H1 (cell line): Measurements from ENCODE around the gene CMTR1. TPM values are rescaled to one million over a fixed set of nuclear protein-coding genes. Genes with fewer than 3 reads are reported as not detected.

Experiments
- CTCF ChIA-PET: fragments of 300-600 bp; sonication (Branson Sonifier 250); formaldehyde crosslinking; loops from one replicate; lab custom pipeline; 2021; ENCODE audit not compliant: partially characterized antibody; lab: Charles Lee
- POLR2A ChIA-PET: fragments of 300-600 bp; sonication (Branson Sonifier 250); formaldehyde crosslinking; loops from one replicate; lab custom pipeline; 2021; ENCODE audit warnings: inconsistent platforms; ENCODE audit not compliant: partially characterized antibody; lab: Charles Lee
- DNase-seq, 2 experiments: peaks; one replicate each; pipeline versions ENCODE4 v3.0.0 to v3.0.0-alpha.2; 2010 to 2022; ENCODE audit warnings: low spot score in 2 of 2, low read depth in 1 of 2, mixed read lengths in 1 of 2
- FAIRE-seq: peaks from 2 replicates; lab custom pipeline; 2011; peaks lifted over from hg19 to GRCh38; lab: Jason Lieb, UNC
- H2AFZ ChIP-seq: 2 replicates; pipeline ENCODE4 v1.8.1; 2012; ENCODE audit warnings: low read length, inconsistent platforms
- H2AK5ac ChIP-seq: 2 replicates; pipeline ENCODE4 v1.6.1; 2013; ENCODE audit warnings: low read depth, low read length
- H2BK120ac ChIP-seq: replicated peaks from 2 replicates; pipeline ENCODE3; 2013; ENCODE audit warnings: low read depth, low read length, inconsistent platforms
- H2BK12ac ChIP-seq: 2 replicates; pipeline ENCODE4 v1.6.1; 2013; ENCODE audit warnings: low read depth, low read length
- H2BK15ac ChIP-seq: 2 replicates; pipeline ENCODE4 v1.6.1; 2013; ENCODE audit warnings: low read length
- H2BK20ac ChIP-seq: 2 replicates; pipeline ENCODE4 v1.6.1; 2013; ENCODE audit warnings: low read length
- H2BK5ac ChIP-seq: 2 replicates; pipeline ENCODE4 v1.6.1; 2013; ENCODE audit warnings: low read depth, low read length
- H3K14ac ChIP-seq: 2 replicates; pipeline ENCODE4 v1.6.1; 2013; ENCODE audit warnings: inconsistent platforms; ENCODE audit not compliant: insufficient read length
- H3K18ac ChIP-seq: 2 replicates; pipeline ENCODE4 v1.6.1; 2013; ENCODE audit warnings: low read length; ENCODE audit errors: extremely low read depth
- H3K23ac ChIP-seq: 2 replicates; pipeline ENCODE4 v1.6.1; 2013; ENCODE audit warnings: inconsistent platforms; ENCODE audit not compliant: insufficient read length
- H3K23me2 ChIP-seq: 2 replicates; pipeline ENCODE4 v1.6.1; 2013; ENCODE audit warnings: low read depth, low read length
- H3K27ac ChIP-seq: 2 replicates; pipeline ENCODE4 v1.6.1; 2011; ENCODE audit warnings: low read depth, low read length, inconsistent platforms
- H3K27me3 ChIP-seq, 4 experiments: replicated peaks in 1 of 4; 1 replicate in 1 of 4; 2 replicates in 3 of 4; pipeline versions ENCODE4 v1.6.1 to v1.8.1; 2011 to 2013; ENCODE audit warnings: low read length in 3 of 4, mild to moderate bottlenecking in 3 of 4, inconsistent platforms in 2 of 4, mixed read lengths in 2 of 4, moderate library complexity in 1 of 4; ENCODE audit not compliant: control insufficient read depth in 3 of 4, insufficient read depth in 3 of 4; ENCODE audit errors: extremely low read depth in 1 of 4
- H3K36me3 ChIP-seq, 4 experiments: 2 replicates each; pipeline versions ENCODE4 v1.6.1 to v1.8.1; 2011 to 2013; ENCODE audit warnings: mild to moderate bottlenecking in 4 of 4, low read length in 3 of 4, moderate library complexity in 2 of 4, control low read depth in 1 of 4, inconsistent platforms in 1 of 4; ENCODE audit not compliant: insufficient read depth in 4 of 4, control insufficient read depth in 2 of 4
- H3K4ac ChIP-seq: replicated peaks from 2 replicates; pipeline ENCODE3; 2013; ENCODE audit warnings: low read length, low read depth, mixed read lengths, inconsistent platforms; ENCODE audit not compliant: insufficient read length
- H3K4me1 ChIP-seq, 4 experiments: replicated peaks in 1 of 4; 1 replicate in 1 of 4; 2 replicates in 3 of 4; pipeline versions ENCODE4 v1.6.1 to v1.8.1; 2011 to 2013; ENCODE audit warnings: low read length in 3 of 4, inconsistent platforms in 2 of 4, mixed read lengths in 1 of 4; ENCODE audit not compliant: insufficient read depth in 4 of 4, control insufficient read depth in 3 of 4
- H3K4me2 ChIP-seq, 2 experiments: 2 replicates each; pipeline versions ENCODE4 v1.6.1 to v1.8.1; 2011 to 2013; ENCODE audit warnings: low read depth in 2 of 2, low read length in 2 of 2, control low read depth in 1 of 2, inconsistent platforms in 1 of 2, mild to moderate bottlenecking in 1 of 2; ENCODE audit not compliant: insufficient read depth in 1 of 2
- H3K4me3 ChIP-seq, 4 experiments: fragments of 200-600, 300-600 bp in 1 of 4; sonication (generic), shearing (Covaris generic), sonication (Bioruptor Twin) in 1 of 4; 2 replicates each; pipeline versions ENCODE4 v1.5.1 to v1.8.1; 2011 to 2016; ENCODE audit warnings: low read length in 4 of 4, low read depth in 3 of 4, control low read depth in 2 of 4, inconsistent platforms in 2 of 4, mild to moderate bottlenecking in 2 of 4, mixed read lengths in 1 of 4, moderate library complexity in 1 of 4; ENCODE audit not compliant: insufficient read depth in 2 of 4; ENCODE audit errors: extremely low read depth in 1 of 4
- H3K56ac ChIP-seq: replicated peaks from 2 replicates; pipeline ENCODE3; 2013; ENCODE audit warnings: low read depth, mild to moderate bottlenecking, mixed read lengths, low read length, inconsistent platforms; ENCODE audit not compliant: insufficient read length
- H3K79me1 ChIP-seq: 2 replicates; pipeline ENCODE4 v1.6.1; 2013; ENCODE audit warnings: low read depth, low read length, control low read depth
- H3K79me2 ChIP-seq, 2 experiments: 2 replicates each; pipeline versions ENCODE4 v1.6.1 to v1.8.1; 2012 to 2013; ENCODE audit warnings: low read length in 2 of 2, mild to moderate bottlenecking in 2 of 2, inconsistent platforms in 1 of 2; ENCODE audit not compliant: insufficient read depth in 2 of 2, control insufficient read depth in 1 of 2
- H3K9ac ChIP-seq, 4 experiments: replicated peaks in 1 of 4; 1 replicate in 1 of 4; 2 replicates in 3 of 4; pipeline versions ENCODE4 v1.6.1 to v1.8.1; 2011 to 2013; ENCODE audit warnings: low read depth in 3 of 4, low read length in 3 of 4, control low read depth in 2 of 4, mild to moderate bottlenecking in 2 of 4, moderate library complexity in 2 of 4, inconsistent platforms in 1 of 4; ENCODE audit errors: extremely low read depth in 1 of 4
- H3K9me3 ChIP-seq, 2 experiments: 2 replicates each; pipeline versions ENCODE4 v1.6.1 to v1.8.1; 2012 to 2013; ENCODE audit warnings: mild to moderate bottlenecking in 2 of 2, moderate library complexity in 2 of 2, control low read depth in 1 of 2, inconsistent platforms in 1 of 2, low read depth in 1 of 2, low read length in 1 of 2, mixed read lengths in 1 of 2; ENCODE audit not compliant: insufficient read depth in 2 of 2
- H4K20me1 ChIP-seq, 2 experiments: replicated peaks in 1 of 2; 2 replicates each; pipeline versions ENCODE3 to v1.8.1; 2011 to 2013; ENCODE audit warnings: inconsistent platforms in 2 of 2, low read length in 2 of 2, mild to moderate bottlenecking in 1 of 2; ENCODE audit not compliant: insufficient read depth in 2 of 2, control insufficient read depth in 1 of 2
- H4K5ac ChIP-seq: 2 replicates; pipeline ENCODE4 v1.6.1; 2013; ENCODE audit warnings: low read length, low read depth, mixed read lengths, inconsistent platforms; ENCODE audit not compliant: insufficient read length
- H4K8ac ChIP-seq: 2 replicates; pipeline ENCODE4 v1.8.0; 2013; ENCODE audit warnings: mild to moderate bottlenecking, moderate library complexity, low read length, inconsistent platforms; ENCODE audit not compliant: insufficient read depth; ENCODE audit errors: extremely low read depth
- H4K91ac ChIP-seq: replicated peaks from 2 replicates; pipeline ENCODE3; 2013; ENCODE audit warnings: low read length, mixed read lengths, inconsistent platforms; ENCODE audit not compliant: insufficient read length
- ATF2 ChIP-seq: IDR thresholded peaks from 2 replicates; pipeline ENCODE4 v1.6.1; 2012; ENCODE audit warnings: low read length, inconsistent platforms
- BRCA1 ChIP-seq: IDR thresholded peaks from 2 replicates; pipeline ENCODE4 v1.6.1; 2012; ENCODE audit warnings: low read depth, low read length, improper control_type of control experiment
- CHD2 ChIP-seq: IDR thresholded peaks from 2 replicates; pipeline ENCODE4 v1.6.1; 2012; ENCODE audit warnings: low read length, improper control_type of control experiment
- FOSL1 ChIP-seq: IDR thresholded peaks from 2 replicates; pipeline ENCODE4 v1.6.1; 2011; ENCODE audit warnings: mild to moderate bottlenecking, low read depth, low read length, moderate library complexity; ENCODE audit not compliant: insufficient read depth
- GTF2F1 ChIP-seq: IDR thresholded peaks from 2 replicates; pipeline ENCODE4 v1.6.1; 2012; ENCODE audit warnings: low read depth, low read length, improper control_type of control experiment, borderline replicate concordance
- PHF8 ChIP-seq: fragments of 200-600 bp; sonication (generic); conservative IDR thresholded peaks from 2 replicates; pipeline ENCODE4 v1.7.1; 2012; ENCODE audit warnings: low read depth, mild to moderate bottlenecking, inconsistent platforms, low read length, moderate library complexity
- RFX5 ChIP-seq: IDR thresholded peaks from 2 replicates; pipeline ENCODE4 v1.6.1; 2011; ENCODE audit warnings: low read depth, low read length, improper control_type of control experiment, borderline replicate concordance
- RXRA ChIP-seq: IDR thresholded peaks from 2 replicates; pipeline ENCODE4 v1.6.1; 2011; ENCODE audit warnings: low read depth, mild to moderate bottlenecking, low read length, moderate library complexity; ENCODE audit not compliant: insufficient read depth
- SIRT6 ChIP-seq: IDR thresholded peaks from one replicate; pipeline ENCODE4 v1.7.1; 2012; ENCODE audit warnings: low read length, inconsistent platforms
- USF2 ChIP-seq: IDR thresholded peaks from 2 replicates; pipeline ENCODE4 v1.6.1; 2011; ENCODE audit warnings: low read length, improper control_type of control experiment
- ZNF274 ChIP-seq: IDR thresholded peaks from 2 replicates; pipeline ENCODE4 v1.7.0; 2012; ENCODE audit warnings: low read length, borderline replicate concordance; ENCODE audit errors: extremely low read depth
- WGBS, 2 experiments: shearing (Covaris generic) in 1 of 2; methylation state at CpG; one replicate each; pipeline versions ENCODE4 v1.1.6 to v1.1.7; 2013 to 2015; ENCODE audit warnings: low lambda C conversion rate in 2 of 2, mixed read lengths in 2 of 2, inconsistent platforms in 1 of 2, low coverage in 1 of 2, missing lambda C conversion rate in 1 of 2; ENCODE audit not compliant: insufficient replicate concordance in 2 of 2, insufficient coverage in 1 of 2, insufficient read length in 1 of 2; ENCODE audit errors: extremely low coverage in 1 of 2, missing lambda C conversion rate in 1 of 2; 5-methylcytosine and 5-hydroxymethylcytosine counted together
- polyA plus RNA-seq, 7 experiments: library from polyadenylated mRNA; depleted of rRNA in 3 of 7; stranded (reverse) in 5 of 7; unstranded in 2 of 7; fragments of >200 nt in 5 of 7; fragments of 200-250 nt in 2 of 7; gene quantifications; 1 replicate in 5 of 7; 2 replicates in 1 of 7; 4 replicates in 1 of 7; pipeline versions ENCODE4 v1.2.1 to v1.2.3, GENCODE V29; 2011 to 2013; ENCODE audit warnings: missing spikeins in 2 of 7, mixed read lengths in 2 of 7
- total RNA-seq: library from RNA; stranded (reverse); fragmentation: NEBNext Ultra II Directional; extraction: Animal tissue kit (Norgen Biotek cat#: 25700); gene quantifications from 2 replicates; pipeline ENCODE4 v1.2.1, GENCODE V29; 2021

CMTR1 gene
- total and polyA plus RNA-seq, 2 of the 8 experiments (the other 6 are each of a cell fraction or from before 2014, with no cell fraction given): 15.2 to 33.1 TPM

GRCh38 chr6:37520926-37521325, 87.9 kb downstream of the CMTR1 start:
- Histone ChIP-seq H2BK12ac (no peak overlapping the region), H3K4me2 (no peak overlapping the region), H2BK20ac (no peak overlapping the region), H2BK15ac (no peak overlapping the region), H3K27me3 (no peaks in the 10 kb centered on the region; a peak in 1 of 7 replicates), H3K36me3 (no peaks in the 10 kb centered on the region), H2BK5ac (no peak overlapping the region), H4K5ac (no peak overlapping the region), H3K56ac (no peak overlapping the region), H2AFZ (no peak overlapping the region), H4K20me1 (peaks cover 0 to 2% of the 10 kb centered on the region in 2 experiments), H3K79me2 (no peaks in the 10 kb centered on the region), H3K18ac (no peak overlapping the region), H4K8ac (no peak overlapping the region), H3K4me1 (peaks cover 0 to 11% (median 8%) of the 10 kb centered on the region in 4 experiments; a peak in 6 of 7 replicates), H3K4ac (no peak overlapping the region), H3K14ac (no peak overlapping the region), H3K27ac (no peak overlapping the region), H2BK120ac (no peak overlapping the region), H3K23ac (no peak overlapping the region), H2AK5ac (no peak overlapping the region), H3K9me3 (no peaks in the 10 kb centered on the region), H3K9ac (no peak overlapping the region), H4K91ac (no peak overlapping the region), H3K23me2 (peaks cover 3% of the 10 kb centered on the region; the same call in 1 of the 2 replicates), H3K79me1 (no peaks in the 10 kb centered on the region), H3K4me3 (no peak overlapping the region)
- WGBS, 2 experiments: 81% methylated on average over 6 of the region's 6 CpGs; no CpG with 5 or more reads in 1 of the 2 experiments
- ChIA-PET CTCF (interaction anchor here (4.2 kb wide), 1 partner anchor 45 kb away, joined by 11 read pairs; no protein-coding TSS in a partner anchor), POLR2A (interaction anchor here (0.5 kb wide), 1 partner anchor 32 kb away, joined by 3 read pairs; no protein-coding TSS in a partner anchor)
- DNase-seq (no peak), FAIRE-seq (no peak)
- TF ChIP-seq RXRA: no peak
- TF ChIP-seq CHD2: no peak
- TF ChIP-seq BRCA1: no peak
- no peak for TF ChIP-seq SIRT6
- TF ChIP-seq ATF2: no peak
- TF ChIP-seq RFX5: no peak
- no peak for TF ChIP-seq USF2
- no peak for TF ChIP-seq PHF8
- TF ChIP-seq GTF2F1: no peak
- no peak for TF ChIP-seq FOSL1
- no peak for TF ChIP-seq ZNF274
